Fibroblast of upper back skin (primary cell): Measurements from ENCODE around the gene NCOR1.
A peak's percentile ranks its signal among the peaks of the same experiment; 100 is the strongest.

Experiments
- DNase-seq: peaks from one replicate; pipeline ENCODE4 v3.0.0-alpha.2; 2013

Gene NCOR1

DNA sequence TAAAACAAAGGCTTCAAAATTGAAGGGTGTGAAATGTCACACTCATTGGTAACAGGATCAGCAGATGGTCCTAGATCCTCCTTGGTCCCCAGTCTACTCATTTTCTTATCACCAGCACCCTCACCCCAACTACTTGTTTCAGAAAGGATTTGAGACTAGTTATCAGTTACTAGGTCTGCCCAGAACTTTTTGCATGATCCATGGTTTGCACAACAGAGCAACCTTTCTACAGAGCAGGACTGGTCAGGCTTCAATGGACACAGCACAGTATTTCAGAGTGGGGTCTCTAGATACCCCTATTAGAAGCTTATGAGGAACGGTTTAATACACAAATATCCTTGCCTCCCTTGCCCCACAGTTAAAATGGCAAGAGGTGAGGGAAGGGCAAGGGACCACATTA, 190.1 kb downstream of the NCOR1 start:
- no peak for DNase-seq

DNA sequence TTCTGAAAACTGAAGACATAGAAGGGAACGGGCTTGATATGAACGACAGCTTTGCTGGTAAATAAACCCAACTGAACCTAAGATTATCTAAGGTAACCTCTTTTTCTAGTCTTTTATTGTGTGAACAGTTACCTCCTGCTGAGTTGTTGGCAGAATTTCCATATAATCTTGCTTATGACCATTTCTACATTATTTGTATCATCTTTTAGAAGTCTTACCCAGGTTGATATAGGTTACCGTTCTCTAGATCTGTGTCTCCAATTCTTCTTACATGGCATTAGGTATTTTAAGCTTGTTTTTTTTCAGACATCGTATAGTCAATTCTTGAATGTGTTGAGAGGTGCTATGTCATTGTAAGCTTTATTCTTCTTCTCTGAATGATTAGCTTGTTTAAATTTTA, 191.5 kb downstream of the NCOR1 start:
- DNase-seq, result no peak

DNA sequence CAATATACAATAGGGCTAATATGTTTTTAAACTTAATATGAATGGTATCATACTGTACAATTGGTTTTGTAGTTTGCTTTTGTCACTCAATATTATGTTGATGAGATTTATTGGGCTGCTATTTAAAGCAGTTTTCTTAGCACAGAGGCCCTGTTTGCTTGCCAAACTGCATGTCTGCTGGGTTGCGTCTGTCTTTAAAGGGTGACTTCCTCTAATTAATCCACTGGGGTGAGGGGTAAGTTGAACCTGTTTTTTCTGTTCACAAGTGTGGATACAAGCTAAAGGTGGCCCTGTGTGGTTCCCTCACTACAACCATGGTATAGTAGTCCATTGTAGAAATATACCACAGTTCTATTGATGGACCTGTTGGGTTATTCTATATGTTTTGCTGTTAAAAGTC, 196.0 kb downstream of the NCOR1 start:
- no peak for DNase-seq

DNA sequence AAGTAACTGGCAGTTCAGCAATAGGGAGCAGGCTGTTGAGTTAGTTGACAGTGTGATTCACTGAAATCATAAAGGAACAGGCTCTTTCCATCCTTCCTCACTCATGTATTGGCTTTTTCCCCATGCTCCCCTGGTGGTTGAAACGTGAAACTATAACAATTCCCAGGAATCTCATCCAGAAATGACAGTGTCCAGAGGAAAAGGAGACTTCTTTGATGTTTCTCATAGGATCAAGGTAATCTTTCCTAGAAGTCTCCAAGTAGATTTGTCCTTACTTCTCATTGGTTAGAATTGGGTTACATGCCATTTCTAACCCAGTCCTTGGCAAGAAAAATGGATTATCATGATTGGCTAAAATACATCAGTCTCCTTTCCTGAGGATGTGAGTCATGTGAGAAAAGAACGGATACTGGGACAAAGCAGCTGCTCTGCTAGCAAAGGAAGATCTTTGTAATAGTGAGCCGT, 201.4 kb downstream of the NCOR1 start:
- peak; percentile 76 for DNase-seq

DNA sequence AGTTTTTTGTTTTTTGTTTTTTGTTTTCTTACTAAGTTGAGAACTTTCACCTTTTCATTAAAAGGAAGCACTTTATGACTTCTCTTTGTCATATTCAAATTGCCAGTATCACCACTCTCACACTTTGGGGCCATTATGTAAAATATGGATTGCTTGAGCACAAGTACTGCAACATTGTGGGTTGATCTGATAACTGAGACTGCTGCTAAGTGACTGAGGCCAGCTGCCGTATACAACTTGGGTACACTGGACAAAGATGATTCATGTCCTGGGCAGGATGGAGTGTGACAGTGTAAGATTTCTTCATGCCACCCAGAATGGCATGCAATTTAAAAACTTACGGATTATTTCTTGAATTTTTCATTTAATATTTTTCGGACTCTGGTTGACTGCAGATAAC, 207.9 kb downstream of the NCOR1 start:
- no peak for DNase-seq

DNA sequence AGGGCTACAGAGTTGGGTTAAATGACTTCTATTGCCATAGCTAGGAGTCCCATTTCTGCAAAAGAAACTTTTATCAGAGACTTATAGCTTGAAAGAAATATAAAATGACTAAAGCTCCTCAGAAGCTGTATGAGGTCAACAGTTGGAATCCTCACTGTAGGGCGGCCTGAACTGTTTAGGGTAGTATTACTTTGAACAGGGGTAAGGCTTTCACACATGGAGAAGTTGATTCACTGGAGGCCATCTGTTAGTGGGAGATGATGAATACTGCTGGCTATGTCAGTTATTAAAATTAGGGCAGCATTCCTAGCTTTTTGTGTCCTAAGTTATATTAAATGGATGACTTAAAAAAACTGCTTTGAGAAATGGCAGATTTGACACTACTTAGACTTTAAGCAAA, 209.7 kb downstream of the NCOR1 start:
- DNase-seq, result no peak

DNA sequence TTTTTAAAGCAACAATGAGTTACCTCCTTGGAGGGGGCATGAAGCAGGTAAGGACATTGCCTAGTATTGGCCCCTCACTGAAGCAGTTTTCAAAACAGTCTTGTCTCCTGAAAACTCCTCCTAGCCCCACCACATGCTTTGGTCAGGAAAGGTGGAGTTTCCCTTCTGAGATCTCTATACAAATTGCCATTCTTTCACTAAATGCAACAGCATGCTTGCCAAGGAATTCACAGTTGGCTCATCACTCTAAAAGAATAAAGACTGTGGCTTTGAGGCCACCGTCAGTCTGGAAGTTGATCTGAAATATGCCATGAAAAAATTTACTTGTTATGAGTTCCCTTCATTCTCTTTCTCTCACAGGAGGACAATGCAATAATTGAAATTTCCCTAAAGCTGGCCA, 211.5 kb downstream of the NCOR1 start:
- DNase-seq, result no peak

DNA sequence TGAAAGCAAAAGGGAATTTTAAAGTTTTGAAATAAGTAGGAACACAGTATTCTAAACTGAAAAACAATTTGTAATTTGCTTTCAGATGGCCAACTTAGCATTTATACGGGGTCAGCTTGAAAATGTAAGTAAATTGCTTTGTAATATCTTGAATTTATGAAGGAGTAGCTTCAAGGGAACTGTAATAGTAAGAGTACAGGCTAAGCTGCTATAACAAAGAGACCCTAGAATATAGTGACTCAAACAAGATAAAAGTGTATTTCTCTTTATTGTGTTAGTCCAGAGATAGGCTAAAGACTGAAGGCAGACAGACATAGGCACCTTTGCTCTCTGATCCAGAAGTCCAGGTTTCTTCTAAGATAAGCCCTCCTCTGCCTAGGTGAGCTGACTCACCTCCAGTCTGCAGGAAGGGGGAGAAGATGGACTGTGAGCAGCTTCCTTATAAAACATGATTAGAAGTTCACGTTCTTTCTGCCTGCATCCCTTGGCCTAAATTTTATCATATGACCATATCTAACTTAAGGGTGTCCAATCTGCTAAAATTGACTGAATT, 212.6 kb downstream of the NCOR1 start:
- DNase-seq, result no peak

DNA sequence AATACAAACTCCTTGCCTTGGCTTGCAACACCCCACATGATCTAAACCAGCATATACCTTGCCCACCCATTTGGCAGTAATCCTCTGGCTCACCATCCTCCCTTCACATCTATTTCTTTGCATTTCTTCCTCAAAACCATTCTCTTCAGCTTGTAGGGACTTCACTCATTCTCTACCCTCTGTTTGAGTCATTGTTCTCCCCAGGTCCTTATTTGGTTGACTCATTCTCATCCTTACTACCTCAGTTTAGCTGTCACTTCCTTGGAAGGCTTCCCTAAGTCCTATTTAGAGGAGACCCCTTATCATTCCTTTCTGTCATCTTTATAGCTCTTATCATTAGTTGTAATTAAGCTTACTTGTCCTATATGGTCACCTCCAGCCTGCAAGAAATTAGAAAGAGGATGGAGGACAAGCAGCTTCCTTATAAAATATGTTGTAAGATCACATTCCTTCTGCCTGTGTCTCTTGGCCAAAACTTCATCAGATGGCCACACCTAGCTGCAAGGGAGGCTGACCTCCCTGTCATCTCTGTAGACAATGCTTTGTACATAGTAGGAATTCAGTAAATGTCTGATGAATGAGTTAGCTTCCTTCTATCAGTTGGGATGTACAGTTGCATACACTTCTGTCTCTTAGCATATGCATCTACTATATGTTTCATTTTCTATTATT, 214.0 kb downstream of the NCOR1 start:
- no peak for DNase-seq

DNA sequence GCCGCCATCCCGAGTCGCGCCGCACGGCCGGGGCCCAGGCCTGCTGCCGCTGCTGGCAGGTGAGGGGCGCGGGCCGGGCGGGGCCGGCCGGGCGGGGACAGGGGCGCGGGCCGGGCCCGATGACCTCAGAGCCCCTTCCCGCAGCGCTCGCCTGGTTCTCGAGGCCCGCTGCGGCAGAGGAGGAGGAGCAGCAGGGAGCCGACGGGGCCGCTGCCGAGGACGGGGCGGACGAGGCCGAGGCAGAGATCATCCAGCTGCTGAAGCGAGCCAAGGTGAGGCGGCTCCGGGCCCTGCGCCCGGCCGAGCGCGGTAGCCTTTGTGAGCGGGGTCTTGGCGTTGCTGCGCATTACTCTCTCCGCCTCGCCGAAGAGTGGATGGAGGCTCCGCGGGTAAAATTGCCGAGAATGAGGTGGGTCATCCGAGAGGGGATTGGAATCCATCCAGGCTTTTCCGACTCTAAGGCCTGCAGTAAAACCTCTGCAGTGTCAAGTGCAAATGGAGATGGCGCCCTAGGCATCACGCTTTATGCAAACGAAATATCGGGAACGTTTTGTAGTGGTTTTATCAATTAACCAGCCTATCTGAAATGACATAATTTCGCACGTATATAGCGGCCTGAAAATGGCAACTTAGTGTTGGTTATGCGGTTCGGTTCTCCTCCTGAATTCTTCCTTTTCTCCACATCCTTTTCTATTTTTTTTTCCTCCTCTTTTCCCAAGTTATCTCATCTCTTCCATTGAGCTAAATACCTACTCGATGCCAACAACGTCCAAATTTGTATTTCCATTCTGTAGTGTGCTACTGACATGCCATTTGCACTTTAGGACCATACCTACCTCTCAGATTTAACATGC, 215.1 kb downstream of the NCOR1 start:
- DNase-seq, result peak; percentile 18

DNA sequence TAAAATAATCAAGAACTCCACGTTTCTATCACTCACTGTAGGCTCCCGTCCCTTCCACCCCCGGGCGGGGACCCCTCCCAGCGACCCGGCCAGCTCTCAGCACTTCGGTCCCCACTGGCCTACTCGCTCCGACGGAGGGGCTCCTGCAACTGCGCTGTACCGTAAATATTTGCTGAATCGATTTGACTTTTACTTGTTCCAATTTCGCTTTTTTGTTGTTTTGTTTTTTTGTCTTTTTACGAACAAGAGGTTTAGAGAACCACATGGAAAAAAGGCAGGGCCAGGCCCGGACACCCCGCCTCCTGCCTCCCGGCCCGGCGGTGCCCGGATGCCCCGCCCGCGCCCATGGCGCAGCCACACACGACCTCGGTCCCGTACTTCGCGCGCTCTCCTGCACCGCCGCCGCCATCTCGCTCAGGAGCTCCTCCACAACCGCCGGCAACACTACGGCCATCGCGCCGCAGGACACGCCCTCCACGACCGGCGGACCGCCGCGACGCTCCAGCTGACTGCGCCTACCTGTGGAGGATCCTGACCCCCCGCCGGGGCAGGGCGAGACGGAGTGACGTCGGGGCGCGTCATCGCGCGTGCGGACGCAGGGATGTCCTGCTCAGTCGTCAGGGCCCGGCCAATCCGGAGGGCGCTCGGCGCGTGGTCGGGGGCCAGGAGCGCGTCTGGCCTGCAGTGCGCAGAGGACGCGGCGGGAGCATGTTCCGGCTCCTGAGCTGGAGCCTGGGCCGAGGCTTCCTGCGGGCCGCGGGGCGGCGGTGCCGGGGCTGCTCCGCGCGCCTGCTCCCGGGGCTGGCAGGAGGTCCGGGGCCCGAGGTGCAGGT, 216.0 kb downstream of the NCOR1 start, which contains the start of the genes TTC19 and ZSWIM7:
TTC19 (plus strand) TSS at position 684 of the 833 bp plus-strand sequence; CDS start at position 709, 25 bp downstream.
ZSWIM7 (minus strand) TSS at position 564 of the 833 bp plus-strand sequence; CDS start at position 454, 110 bp downstream.
- peak; percentile 92 for DNase-seq

DNA sequence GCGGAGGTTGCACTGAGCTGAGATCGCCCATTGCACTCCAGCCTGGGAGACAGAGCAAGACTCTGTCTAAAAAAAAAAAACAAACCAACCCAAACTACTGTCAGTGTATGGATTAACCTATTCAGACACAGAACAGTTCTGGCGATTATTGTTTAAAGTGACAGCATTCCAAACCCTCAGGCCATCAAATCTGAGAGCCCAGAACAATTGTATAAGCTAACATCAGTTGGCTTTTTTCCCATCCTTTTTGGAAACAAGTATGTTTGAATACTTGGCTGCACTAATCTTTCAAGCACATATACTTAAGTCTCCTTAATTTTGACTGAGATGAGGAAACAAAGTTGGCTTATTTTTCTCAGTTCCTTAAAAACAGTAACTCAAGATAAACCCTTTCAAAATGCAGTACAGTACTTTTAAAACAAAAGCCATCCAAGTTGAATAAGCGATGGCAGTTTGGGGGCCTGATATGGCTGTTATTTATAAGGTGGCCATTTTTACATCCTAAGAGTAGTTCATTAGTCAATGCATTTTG, 217.2 kb downstream of the NCOR1 start:
- no peak for DNase-seq

DNA sequence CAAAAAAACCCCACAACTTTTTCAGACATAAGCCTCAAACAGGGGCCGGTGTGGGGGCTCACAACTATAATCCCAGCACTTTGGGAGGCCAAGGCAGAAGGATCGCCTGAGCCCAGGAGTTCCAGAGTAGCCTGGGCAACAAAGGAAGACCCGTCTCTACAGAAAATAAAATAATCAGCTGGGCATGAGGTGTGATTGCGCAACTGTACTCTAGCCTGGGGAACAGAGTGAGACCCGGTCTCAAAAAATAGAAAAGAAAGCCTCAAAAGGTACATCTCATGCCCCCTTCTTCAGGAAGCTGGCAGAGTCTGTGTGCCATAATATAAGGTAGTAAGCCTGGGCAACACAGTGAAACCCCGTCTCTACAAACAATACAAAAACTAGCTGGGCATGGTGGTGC, 219.0 kb downstream of the NCOR1 start:
- DNase-seq, result no peak

DNA sequence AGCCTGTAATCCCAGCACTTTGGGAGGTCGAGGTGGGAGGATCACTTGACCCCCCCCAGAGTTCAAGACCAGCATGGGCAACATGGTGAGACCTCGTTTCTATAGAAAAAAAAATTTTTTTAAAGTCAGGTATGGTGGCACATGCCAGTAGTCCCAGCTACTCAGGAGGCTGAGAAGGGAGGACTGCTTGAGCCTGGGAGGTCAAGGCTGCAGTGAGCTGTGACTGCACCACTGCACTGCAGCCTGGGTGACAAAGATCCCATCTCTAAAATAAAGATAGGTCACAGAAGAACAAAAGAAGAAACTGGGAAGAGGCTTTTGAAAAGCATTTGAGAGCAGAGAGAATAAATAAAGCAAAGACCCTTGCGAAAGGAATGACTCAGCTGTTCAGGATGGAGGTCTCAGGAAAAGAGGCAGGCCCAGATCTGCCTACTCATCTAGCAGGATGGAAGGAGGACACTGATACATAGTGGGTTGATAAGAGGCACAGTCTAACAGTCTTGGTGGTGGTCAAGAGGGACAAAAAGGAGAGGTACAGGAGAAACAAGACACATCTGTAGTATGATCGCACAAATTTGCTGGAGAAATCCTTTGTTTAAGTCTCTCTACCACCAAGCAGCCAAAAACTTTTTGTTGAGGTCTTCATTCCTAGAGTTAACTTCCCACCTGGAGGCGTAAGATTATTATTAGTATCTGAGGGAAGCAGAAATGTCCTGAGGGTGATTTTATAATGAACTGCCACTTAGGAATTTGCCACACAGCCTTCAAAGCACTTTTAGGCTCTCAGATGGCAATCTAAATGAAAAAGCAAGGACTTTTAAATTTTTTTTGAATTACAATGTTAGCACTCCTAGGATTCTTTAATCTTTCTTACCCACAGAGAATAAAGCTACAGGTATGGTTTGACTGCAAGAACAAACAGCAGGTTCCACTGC, 233.4 kb downstream of the NCOR1 start:
- peak; percentile 45 for DNase-seq

DNA sequence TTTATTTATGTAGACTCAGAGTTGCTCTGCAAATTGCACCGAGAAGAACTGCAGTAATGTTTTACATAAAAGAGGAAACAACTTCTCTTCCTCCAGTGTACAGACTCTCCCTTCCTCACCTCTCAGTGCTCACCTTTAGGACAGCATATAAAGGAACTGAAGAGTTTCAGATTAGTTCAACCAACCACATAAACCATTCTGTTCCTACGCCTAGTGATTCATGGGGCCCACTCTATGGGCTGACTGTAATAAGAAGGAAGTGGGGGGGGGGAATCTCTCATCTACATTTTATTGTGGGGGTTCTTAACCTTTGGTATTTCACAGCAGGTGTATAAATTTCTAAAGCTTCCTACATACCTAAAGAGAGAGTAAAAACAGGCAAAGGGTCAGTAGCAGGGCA, 234.1 kb downstream of the NCOR1 start:
- DNase-seq, result no peak
